ENCODE results near the gene LRRC70. TPM values are rescaled to one million over a fixed set of nuclear protein-coding genes. Genes with fewer than 3 reads are reported as not detected.

The LRRC70 gene, protein sequence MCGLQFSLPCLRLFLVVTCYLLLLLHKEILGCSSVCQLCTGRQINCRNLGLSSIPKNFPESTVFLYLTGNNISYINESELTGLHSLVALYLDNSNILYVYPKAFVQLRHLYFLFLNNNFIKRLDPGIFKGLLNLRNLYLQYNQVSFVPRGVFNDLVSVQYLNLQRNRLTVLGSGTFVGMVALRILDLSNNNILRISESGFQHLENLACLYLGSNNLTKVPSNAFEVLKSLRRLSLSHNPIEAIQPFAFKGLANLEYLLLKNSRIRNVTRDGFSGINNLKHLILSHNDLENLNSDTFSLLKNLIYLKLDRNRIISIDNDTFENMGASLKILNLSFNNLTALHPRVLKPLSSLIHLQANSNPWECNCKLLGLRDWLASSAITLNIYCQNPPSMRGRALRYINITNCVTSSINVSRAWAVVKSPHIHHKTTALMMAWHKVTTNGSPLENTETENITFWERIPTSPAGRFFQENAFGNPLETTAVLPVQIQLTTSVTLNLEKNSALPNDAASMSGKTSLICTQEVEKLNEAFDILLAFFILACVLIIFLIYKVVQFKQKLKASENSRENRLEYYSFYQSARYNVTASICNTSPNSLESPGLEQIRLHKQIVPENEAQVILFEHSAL
- 0.85 TPM for total RNA-seq (2013)
- polyA plus RNA-seq (1 to 10 TPM in 1 of 3 donors, under 1 TPM in 1, not detected in 1; 0.23 to 2.4 TPM), polyA minus RNA-seq (0.55 and 0.72 TPM in 2 replicates), total RNA-seq (0.06 to 2.5 (median 1.2) reads per million in 11 experiments)

- peaks cover 0 to 8% of the 10 kb centered on the region in 2 donors for H3K4me1 ChIP-seq (ENCODE audit: control insufficient read depth in 1 of 2, insufficient read depth in 2 of 2, low read length in 2 of 2)
- no peak within 1 kb of the TSS for H2AFZ ChIP-seq (ENCODE audit: insufficient read depth, low read depth, low read length, poor library complexity, severe bottlenecking)
- TF ChIP-seq, protein P1, sequence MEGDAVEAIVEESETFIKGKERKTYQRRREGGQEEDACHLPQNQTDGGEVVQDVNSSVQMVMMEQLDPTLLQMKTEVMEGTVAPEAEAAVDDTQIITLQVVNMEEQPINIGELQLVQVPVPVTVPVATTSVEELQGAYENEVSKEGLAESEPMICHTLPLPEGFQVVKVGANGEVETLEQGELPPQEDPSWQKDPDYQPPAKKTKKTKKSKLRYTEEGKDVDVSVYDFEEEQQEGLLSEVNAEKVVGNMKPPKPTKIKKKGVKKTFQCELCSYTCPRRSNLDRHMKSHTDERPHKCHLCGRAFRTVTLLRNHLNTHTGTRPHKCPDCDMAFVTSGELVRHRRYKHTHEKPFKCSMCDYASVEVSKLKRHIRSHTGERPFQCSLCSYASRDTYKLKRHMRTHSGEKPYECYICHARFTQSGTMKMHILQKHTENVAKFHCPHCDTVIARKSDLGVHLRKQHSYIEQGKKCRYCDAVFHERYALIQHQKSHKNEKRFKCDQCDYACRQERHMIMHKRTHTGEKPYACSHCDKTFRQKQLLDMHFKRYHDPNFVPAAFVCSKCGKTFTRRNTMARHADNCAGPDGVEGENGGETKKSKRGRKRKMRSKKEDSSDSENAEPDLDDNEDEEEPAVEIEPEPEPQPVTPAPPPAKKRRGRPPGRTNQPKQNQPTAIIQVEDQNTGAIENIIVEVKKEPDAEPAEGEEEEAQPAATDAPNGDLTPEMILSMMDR (IDR thresholded peaks at IDR 0.05), result no peak
- WGBS (ENCODE audit: insufficient coverage), result no CpG with 5 or more reads among the region's 4 CpGs
- peaks cover 0 to 2% (median 0%) of the 10 kb centered on the region in 7 donors for H3K9me3 Mint-ChIP-seq
- H3K27ac Mint-ChIP-seq, result peak within 1 kb of the TSS in 6 of 7 donors; percentile 20 to 91 (median 49)
- peak within 1 kb of the TSS in 1 of 3 experiments; percentile 29 for H3K4me3 ChIP-seq (replicated peaks in 1 of 3; ENCODE audit: low read depth in 2 of 3, low read length in 3 of 3)
- H3K4me2 ChIP-seq (replicated peaks; ENCODE audit: extremely low read depth, low read length, poor library complexity, severe bottlenecking), result peak within 1 kb of the TSS; percentile 53
- H3K9ac ChIP-seq (ENCODE audit: insufficient read depth, low read length, poor library complexity, severe bottlenecking), result no peak within 1 kb of the TSS
- H3K27ac ChIP-seq (ENCODE audit: low read depth in 1 of 2, low read length in 2 of 2), result no peak within 1 kb of the TSS
- no peaks in the 10 kb centered on the region for H3K27me3 ChIP-seq (ENCODE audit: control insufficient read depth in 2 of 2, insufficient read depth in 2 of 2, low read length in 2 of 2)
- intact Hi-C loops (cut with micrococcal nuclease), result no loop called here
- H3K79me2 ChIP-seq (ENCODE audit: insufficient read depth, low read length), result no peaks in the 10 kb centered on the region
- H3K9me3 ChIP-seq (replicated peaks in 1 of 2; ENCODE audit: control insufficient read depth in 1 of 2, insufficient read depth in 1 of 2, low read length in 2 of 2), result no peaks in the 10 kb centered on the region
- no peaks in the 10 kb centered on the region for H3K36me3 ChIP-seq (replicated peaks in 1 of 2; ENCODE audit: control insufficient read depth in 1 of 2, insufficient read depth in 2 of 2, low read length in 2 of 2)
- peak within 1 kb of the TSS; percentile 28 to 75 for H3K4me3 Mint-ChIP-seq
- H3K36me3 Mint-ChIP-seq, result peaks cover 7 to 8% of the 10 kb centered on the region in 2 donors
- peaks cover 30% of the 10 kb centered on the region for H3K4me1 Mint-ChIP-seq
- peak; percentile 71 to 93 (median 87) for DNase-seq
- no peaks in the 10 kb centered on the region for H4K20me1 ChIP-seq (ENCODE audit: insufficient read depth, low read length)
- H3K27me3 Mint-ChIP-seq (ENCODE audit: low read depth in 3 of 3), result peaks cover 0 to 2% (median 0%) of the 10 kb centered on the region in 3 donors
These were observed at the start of gene LRRC70 for GRCh38 chr5:62578540-62578939. LRRC70 (plus strand) TSS chr5:62578819; CDS start chr5:62579439, 620 bp downstream.

DNA sequence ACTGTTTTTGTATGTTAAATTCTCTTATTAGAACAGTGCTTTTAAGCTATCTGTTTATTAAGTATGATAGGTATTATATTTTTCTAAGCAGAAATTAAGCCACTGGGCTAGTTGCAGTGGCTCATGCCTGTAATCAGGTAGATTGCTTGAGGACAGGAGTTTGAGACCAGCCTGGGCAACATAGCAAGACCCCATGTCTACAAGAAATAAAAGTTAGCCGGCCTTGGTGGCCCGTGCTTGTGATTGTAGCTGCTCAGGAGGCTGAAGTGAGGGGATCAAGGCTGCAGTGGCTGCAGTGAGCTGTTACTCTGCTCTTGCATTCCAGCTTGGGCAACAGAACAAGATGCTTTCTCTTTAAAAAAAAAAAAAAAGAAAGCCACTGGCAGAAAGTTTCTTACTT is 45.0 kb upstream of the LRRC70 start:
- Histone ChIP-seq H4K20me1 (ENCODE audit: insufficient read depth, low read length) (no peaks in the 10 kb centered on the region), H3K27me3 (ENCODE audit: control insufficient read depth in 2 of 2, insufficient read depth in 2 of 2, low read length in 2 of 2) (no peaks in the 10 kb centered on the region), H3K9ac (ENCODE audit: insufficient read depth, low read length, poor library complexity, severe bottlenecking) (no peak overlapping the region), H3K9me3 (replicated peaks in 1 of 2; ENCODE audit: control insufficient read depth in 1 of 2, insufficient read depth in 1 of 2, low read length in 2 of 2) (no peaks in the 10 kb centered on the region), H3K79me2 (ENCODE audit: insufficient read depth, low read length) (no peaks in the 10 kb centered on the region), H3K36me3 (replicated peaks in 1 of 2; ENCODE audit: control insufficient read depth in 1 of 2, insufficient read depth in 2 of 2, low read length in 2 of 2) (peaks cover 9 to 25% of the 10 kb centered on the region in 2 donors), H3K27ac (ENCODE audit: low read depth in 1 of 2, low read length in 2 of 2) (no peak overlapping the region), H3K4me3 (replicated peaks in 1 of 3; ENCODE audit: low read depth in 2 of 3, low read length in 3 of 3) (no peak overlapping the region), H3K4me1 (ENCODE audit: control insufficient read depth in 1 of 2, insufficient read depth in 2 of 2, low read length in 2 of 2) (no peaks in the 10 kb centered on the region), H2AFZ (ENCODE audit: insufficient read depth, low read depth, low read length, poor library complexity, severe bottlenecking) (no peak overlapping the region), H3K4me2 (replicated peaks; ENCODE audit: extremely low read depth, low read length, poor library complexity, severe bottlenecking) (no peak overlapping the region)
- peak overlapping the region in 1 of 7 donors; percentile 11 for H3K27ac Mint-ChIP-seq
- no peaks in the 10 kb centered on the region for H3K27me3 Mint-ChIP-seq (ENCODE audit: low read depth in 3 of 3)
- TF ChIP-seq, protein P1 (IDR thresholded peaks at IDR 0.05), result no peak
- no peak for DNase-seq
- H3K36me3 Mint-ChIP-seq, result peaks cover 25 to 29% of the 10 kb centered on the region in 2 donors
- peaks cover 7% of the 10 kb centered on the region for H3K4me1 Mint-ChIP-seq
- no CpG with 5 or more reads among the region's 2 CpGs for WGBS (ENCODE audit: insufficient coverage)
- H3K9me3 Mint-ChIP-seq, result peaks cover 0 to 3% (median 1%) of the 10 kb centered on the region in 7 donors
- intact Hi-C loops (cut with micrococcal nuclease), result no loop called here
- no peak overlapping the region for H3K4me3 Mint-ChIP-seq

Measured in CD14-positive monocyte (primary cell).